OCI-LY7 (cell line): ENCODE results near the gene RFFL. TPM values are rescaled to one million over a fixed set of nuclear protein-coding genes. Genes with fewer than 3 reads are reported as not detected.

Source experiments
- BruUV-seq: library from RNA; stranded (reverse); fragments of 400-500 nt; replicated peaks from 2 replicates; lab custom pipeline; 2021; lab: Mats Ljungman, UMichigan
- CTCF ChIA-PET: fragments of 300-600 bp; sonication (Branson Sonifier 250); formaldehyde crosslinking; loops from one replicate; lab custom pipeline; 2022; ENCODE audit warnings: antibody characterized with exemption; ENCODE audit not compliant: unreplicated experiment; lab: Charles Lee
- POLR2A ChIA-PET: fragments of 300-600 bp; sonication (Branson Sonifier 250); formaldehyde crosslinking; loops from one replicate; lab custom pipeline; 2022; ENCODE audit warnings: antibody characterized with exemption; lab: Charles Lee
- DNase-seq: peaks from one replicate; pipeline ENCODE4 v3.0.0-alpha.2; 2015; ENCODE audit warnings: low spot score
- H2AFZ ChIP-seq: fragments of 200-600 bp; sonication (generic), shearing (Covaris generic); 2 replicates; pipeline ENCODE4 v1.6.1; 2014; ENCODE audit warnings: mild to moderate bottlenecking, antibody characterized with exemption, low read length, moderate library complexity
- H3K27ac ChIP-seq: fragments of 200-600 bp; sonication (generic); 2 replicates; pipeline ENCODE4 v1.5.1; 2014; ENCODE audit warnings: mixed run types, low read depth, mild to moderate bottlenecking, moderate library complexity, low read length, inconsistent platforms; ENCODE audit not compliant: poor library complexity, severe bottlenecking
- H3K36me3 ChIP-seq: fragments of 200-600 bp; sonication (generic); 2 replicates; pipeline ENCODE4 v1.6.1; 2014; ENCODE audit warnings: mild to moderate bottlenecking, antibody characterized with exemption, low read length, moderate library complexity, mixed read lengths; ENCODE audit not compliant: insufficient read depth
- H3K4me1 ChIP-seq: fragments of 200-600 bp; sonication (generic); 2 replicates; pipeline ENCODE4 v1.5.1; 2014; ENCODE audit warnings: mild to moderate bottlenecking, low read length; ENCODE audit not compliant: insufficient read depth, poor library complexity, severe bottlenecking
- H3K4me2 ChIP-seq: fragments of 200-600 bp; sonication (generic); 2 replicates; pipeline ENCODE4 v1.6.1; 2014; ENCODE audit warnings: mild to moderate bottlenecking, low read length
- H3K4me3 ChIP-seq: fragments of 200-600 bp; sonication (generic); 2 replicates; pipeline ENCODE4 v1.5.1; 2014; ENCODE audit warnings: mild to moderate bottlenecking, low read depth, low read length; ENCODE audit not compliant: poor library complexity, severe bottlenecking
- H3K79me2 ChIP-seq: fragments of 200-600 bp; sonication (generic); 2 replicates; pipeline ENCODE4 v1.6.1; 2016; ENCODE audit warnings: low read depth, mild to moderate bottlenecking, low read length, moderate library complexity, mixed read lengths; ENCODE audit not compliant: insufficient read depth
- H3K9me2 ChIP-seq: fragments of 200-600 bp; sonication (generic); 2 replicates; pipeline ENCODE4 v1.6.1; 2016; ENCODE audit warnings: mild to moderate bottlenecking, low read length, mixed read lengths; ENCODE audit not compliant: insufficient read depth
- H3K9me3 ChIP-seq: fragments of 200-600 bp; sonication (generic); 2 replicates; pipeline ENCODE4 v1.6.1; 2014; ENCODE audit warnings: mild to moderate bottlenecking, mixed run types, low read length, mixed read lengths
- H4K20me1 ChIP-seq: fragments of 200-600 bp; sonication (generic); 2 replicates; pipeline ENCODE4 v1.6.1; 2014; ENCODE audit warnings: mild to moderate bottlenecking, antibody characterized with exemption, low read length, moderate library complexity, mixed read lengths; ENCODE audit not compliant: insufficient read depth
- EZH2phosphoT487 ChIP-seq: fragments of 200-600 bp; sonication (generic); IDR thresholded peaks from 2 replicates; pipeline ENCODE4 v1.6.1; 2018; ENCODE audit warnings: low read depth, borderline replicate concordance, mild to moderate bottlenecking, mixed run types, antibody characterized with exemption, low read length, moderate library complexity, mixed read lengths
- intact Hi-C: fragments of 100-400 bp; cut with micrococcal nuclease; formaldehyde crosslinking; loops from one replicate; pipeline ENCODE4 v1.10.0; 2022; ENCODE audit not compliant: unreplicated experiment
- total RNA-seq, 2 experiments: library from RNA; depleted of rRNA in 1 of 2; stranded (reverse); fragments of >200 nt in 1 of 2; shearing (Covaris generic) in 1 of 2; gene quantifications; 2 replicates each; pipeline ENCODE4 v1.2.3, GENCODE V29; 2014 to 2022
- TF ChIP-seq, protein P1 (sequence below): fragments of 200-600 bp; sonication (generic); conservative IDR thresholded peaks from 2 replicates; pipeline ENCODE4 v1.5.1; 2014; ENCODE audit warnings: mild to moderate bottlenecking, antibody characterized with exemption, low read length, moderate library complexity, mixed read lengths

RFFL gene
- total RNA-seq, 2 experiments from 2014 or later, result 15.6 to 16.1 TPM

DNA sequence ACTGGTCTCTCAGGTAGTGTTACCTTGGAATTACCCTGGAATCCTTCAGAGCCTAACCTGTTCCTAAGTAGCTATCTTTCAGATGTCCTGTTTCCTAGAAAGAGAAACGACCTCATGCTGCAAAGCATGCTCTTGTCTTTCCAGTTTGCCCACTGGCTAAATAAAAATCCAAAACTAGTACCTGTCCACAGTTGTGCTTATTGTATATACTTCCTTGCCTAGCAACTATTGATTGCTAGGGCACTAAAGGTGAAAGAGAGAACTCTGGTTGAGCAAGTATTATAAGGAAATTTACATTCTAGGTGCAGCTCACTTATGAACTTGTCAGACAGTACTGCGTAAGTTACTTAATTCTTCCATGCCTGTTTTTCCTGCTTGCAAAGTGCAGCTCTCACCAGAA, 44.7 kb downstream of the RFFL start:
- H2AFZ ChIP-seq, result no peak overlapping the region
- BruUV-seq, result no TSS peak
- H3K79me2 ChIP-seq, result no peaks in the 10 kb centered on the region
- ChIA-PET CTCF (no interaction called here), POLR2A (interaction anchor here (0.6 to 0.7 kb wide), 2 partner anchors 28 to 611 kb away, joined by 3 read pairs; no protein-coding TSS in a partner anchor)
- no peaks in the 10 kb centered on the region for H3K4me1 ChIP-seq
- H3K27ac ChIP-seq, result no peak overlapping the region
- no peak for DNase-seq
- H3K36me3 ChIP-seq, result no peaks in the 10 kb centered on the region
- no peaks in the 10 kb centered on the region for H3K9me2 ChIP-seq
- no peaks in the 10 kb centered on the region; the same call in 1 of the 2 replicates for H4K20me1 ChIP-seq
- TF ChIP-seq, protein P1, sequence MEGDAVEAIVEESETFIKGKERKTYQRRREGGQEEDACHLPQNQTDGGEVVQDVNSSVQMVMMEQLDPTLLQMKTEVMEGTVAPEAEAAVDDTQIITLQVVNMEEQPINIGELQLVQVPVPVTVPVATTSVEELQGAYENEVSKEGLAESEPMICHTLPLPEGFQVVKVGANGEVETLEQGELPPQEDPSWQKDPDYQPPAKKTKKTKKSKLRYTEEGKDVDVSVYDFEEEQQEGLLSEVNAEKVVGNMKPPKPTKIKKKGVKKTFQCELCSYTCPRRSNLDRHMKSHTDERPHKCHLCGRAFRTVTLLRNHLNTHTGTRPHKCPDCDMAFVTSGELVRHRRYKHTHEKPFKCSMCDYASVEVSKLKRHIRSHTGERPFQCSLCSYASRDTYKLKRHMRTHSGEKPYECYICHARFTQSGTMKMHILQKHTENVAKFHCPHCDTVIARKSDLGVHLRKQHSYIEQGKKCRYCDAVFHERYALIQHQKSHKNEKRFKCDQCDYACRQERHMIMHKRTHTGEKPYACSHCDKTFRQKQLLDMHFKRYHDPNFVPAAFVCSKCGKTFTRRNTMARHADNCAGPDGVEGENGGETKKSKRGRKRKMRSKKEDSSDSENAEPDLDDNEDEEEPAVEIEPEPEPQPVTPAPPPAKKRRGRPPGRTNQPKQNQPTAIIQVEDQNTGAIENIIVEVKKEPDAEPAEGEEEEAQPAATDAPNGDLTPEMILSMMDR, result no peak
- no peak for TF ChIP-seq EZH2phosphoT487
- H3K4me2 ChIP-seq, result no peak overlapping the region
- intact Hi-C loops, result no loop called here
- no peak overlapping the region for H3K4me3 ChIP-seq
- H3K9me3 ChIP-seq, result no peaks in the 10 kb centered on the region

DNA sequence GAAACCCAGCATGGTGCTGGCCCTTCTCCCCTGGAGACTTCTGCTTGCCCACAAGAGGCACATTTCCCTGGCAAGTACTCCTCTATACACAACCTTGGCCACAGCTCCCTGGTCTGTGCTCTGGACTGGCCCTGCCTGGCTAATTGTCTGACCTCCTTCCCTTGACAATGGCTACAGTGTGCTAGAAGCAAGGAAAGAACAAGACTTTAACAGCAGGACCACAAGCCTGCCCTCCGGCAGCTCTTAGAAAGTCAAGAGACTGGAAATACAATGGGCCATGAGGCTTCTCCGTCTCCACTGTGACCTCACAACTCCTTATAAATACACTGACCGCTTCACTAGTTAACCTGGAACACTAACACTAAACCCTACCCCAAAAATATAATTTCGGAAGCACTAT, 46.5 kb downstream of the RFFL start:
- no peak overlapping the region for H3K4me2 ChIP-seq
- H3K4me3 ChIP-seq, result no peak overlapping the region
- intact Hi-C loops, result no loop called here
- no peaks in the 10 kb centered on the region for H3K4me1 ChIP-seq
- no peaks in the 10 kb centered on the region for H3K79me2 ChIP-seq
- no TSS peak for BruUV-seq
- no peak overlapping the region for H3K27ac ChIP-seq
- TF ChIP-seq EZH2phosphoT487, result no peak
- no peaks in the 10 kb centered on the region; the same call in 1 of the 2 replicates for H4K20me1 ChIP-seq
- H3K36me3 ChIP-seq, result no peaks in the 10 kb centered on the region
- POLR2A ChIA-PET, result no interaction called here
- no peaks in the 10 kb centered on the region for H3K9me3 ChIP-seq
- H3K9me2 ChIP-seq, result no peaks in the 10 kb centered on the region
- no peak for DNase-seq
- no peak overlapping the region for H2AFZ ChIP-seq
- CTCF ChIA-PET, result no interaction called here

DNA sequence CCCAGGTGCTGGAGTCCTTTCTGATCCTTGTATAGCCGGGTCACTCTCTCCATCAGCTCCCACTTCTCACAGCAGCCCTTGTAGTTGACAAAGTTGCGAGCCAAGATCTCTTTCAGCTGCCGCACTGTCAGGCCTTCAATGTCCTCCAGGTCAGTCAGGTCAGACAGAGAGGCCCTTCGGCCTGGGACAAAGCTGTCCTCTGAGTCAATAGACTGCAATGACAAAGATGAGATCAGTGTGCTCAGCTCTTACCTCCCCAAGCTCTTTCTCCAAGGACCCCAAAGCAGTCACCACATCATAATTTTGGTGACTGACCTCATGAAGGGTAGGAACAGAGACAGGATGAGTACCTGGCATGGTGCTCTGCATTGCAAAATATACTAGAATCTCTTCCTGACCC, 47.1 kb downstream of the RFFL start:
- Histone ChIP-seq H3K4me2 (no peak overlapping the region), H3K79me2 (no peaks in the 10 kb centered on the region), H3K36me3 (no peaks in the 10 kb centered on the region), H4K20me1 (no peaks in the 10 kb centered on the region; the same call in 1 of the 2 replicates), H3K27ac (no peak overlapping the region), H3K4me3 (no peak overlapping the region), H3K9me3 (no peaks in the 10 kb centered on the region), H2AFZ (no peak overlapping the region), H3K9me2 (no peaks in the 10 kb centered on the region), H3K4me1 (no peaks in the 10 kb centered on the region)
- DNase-seq, result no peak
- intact Hi-C loops, result no loop called here
- ChIA-PET CTCF (no interaction called here), POLR2A (no interaction called here)
- BruUV-seq, result no TSS peak
- no peak for TF ChIP-seq EZH2phosphoT487
- TF ChIP-seq, protein P1, result no peak
